Measurements from ENCODE around the gene RALA.
"Not testable (repeated sequence)": the region's sequence is repeated elsewhere in the genome, so short reads cannot be mapped to it uniquely, and the experiment has no call there.

The RALA gene

GRCh38 chr7:39735903-39736302 lies 112.5 kb downstream of the RALA start:
- no peak overlapping the region for H3K9ac ChIP-seq (ENCODE audit: low read depth in 1 of 2, low read length in 2 of 2)
- no peaks in the 10 kb centered on the region for H3K36me3 ChIP-seq (ENCODE audit: control insufficient read depth in 2 of 2, insufficient read depth in 2 of 2, low read length in 2 of 2)
- peaks cover 13 to 17% of the 10 kb centered on the region in 2 donors for H3K4me1 ChIP-seq (ENCODE audit: control insufficient read depth in 2 of 2, insufficient read depth in 2 of 2, low read length in 2 of 2)
- H3K4me3 ChIP-seq (ENCODE audit: low read length in 2 of 2) = no peak overlapping the region
- no peaks in the 10 kb centered on the region for H3K9me3 ChIP-seq (ENCODE audit: control insufficient read depth in 2 of 2, low read length in 2 of 2)
- H3K27me3 ChIP-seq (ENCODE audit: control insufficient read depth in 2 of 2, insufficient read depth in 2 of 2, low read length in 2 of 2) = no peaks in the 10 kb centered on the region
- H3K27ac ChIP-seq (ENCODE audit: low read depth in 2 of 2, low read length in 2 of 2) = no peak overlapping the region

GRCh38 chr7:39741942-39742623 lies 118.7 kb downstream of the RALA start:
- H3K9me3 ChIP-seq (ENCODE audit: control insufficient read depth in 2 of 2, low read length in 2 of 2) = no peaks in the 10 kb centered on the region
- H3K9ac ChIP-seq (ENCODE audit: low read depth in 1 of 2, low read length in 2 of 2) = no peak overlapping the region
- H3K36me3 ChIP-seq (ENCODE audit: control insufficient read depth in 2 of 2, insufficient read depth in 2 of 2, low read length in 2 of 2) = no peaks in the 10 kb centered on the region
- H3K27ac ChIP-seq (ENCODE audit: low read depth in 2 of 2, low read length in 2 of 2) = no peak overlapping the region
- H3K4me3 ChIP-seq (ENCODE audit: low read length in 2 of 2) = no peak overlapping the region
- H3K27me3 ChIP-seq (ENCODE audit: control insufficient read depth in 2 of 2, insufficient read depth in 2 of 2, low read length in 2 of 2) = no peaks in the 10 kb centered on the region
- no peaks in the 10 kb centered on the region for H3K4me1 ChIP-seq (ENCODE audit: control insufficient read depth in 2 of 2, insufficient read depth in 2 of 2, low read length in 2 of 2)

GRCh38 chr7:39744620-39745019 lies 121.2 kb downstream of the RALA start:
- Histone ChIP-seq H3K36me3 (ENCODE audit: control insufficient read depth in 2 of 2, insufficient read depth in 2 of 2, low read length in 2 of 2) (no peaks in the 10 kb centered on the region), H3K27ac (ENCODE audit: low read depth in 2 of 2, low read length in 2 of 2) (no peak overlapping the region), H3K27me3 (ENCODE audit: control insufficient read depth in 2 of 2, insufficient read depth in 2 of 2, low read length in 2 of 2) (no peaks in the 10 kb centered on the region), H3K9me3 (ENCODE audit: control insufficient read depth in 2 of 2, low read length in 2 of 2) (no peaks in the 10 kb centered on the region), H3K4me1 (ENCODE audit: control insufficient read depth in 2 of 2, insufficient read depth in 2 of 2, low read length in 2 of 2) (no peaks in the 10 kb centered on the region), H3K9ac (ENCODE audit: low read depth in 1 of 2, low read length in 2 of 2) (no peak overlapping the region), H3K4me3 (ENCODE audit: low read length in 2 of 2) (no peak overlapping the region)

- H3K9ac ChIP-seq (ENCODE audit: low read depth in 1 of 2, low read length in 2 of 2) = no peak overlapping the region
- H3K4me1 ChIP-seq (ENCODE audit: control insufficient read depth in 2 of 2, insufficient read depth in 2 of 2, low read length in 2 of 2) = no peaks in the 10 kb centered on the region
- no peak overlapping the region for H3K27ac ChIP-seq (ENCODE audit: low read depth in 2 of 2, low read length in 2 of 2)
- no peaks in the 10 kb centered on the region for H3K27me3 ChIP-seq (ENCODE audit: control insufficient read depth in 2 of 2, insufficient read depth in 2 of 2, low read length in 2 of 2)
- no peaks in the 10 kb centered on the region for H3K36me3 ChIP-seq (ENCODE audit: control insufficient read depth in 2 of 2, insufficient read depth in 2 of 2, low read length in 2 of 2)
- no peaks in the 10 kb centered on the region for H3K9me3 ChIP-seq (ENCODE audit: control insufficient read depth in 2 of 2, low read length in 2 of 2)
- no peak overlapping the region for H3K4me3 ChIP-seq (ENCODE audit: low read length in 2 of 2)
Measured at GRCh38 chr7:39745320-39745719, 121.9 kb downstream of the RALA start.

- H3K4me1 ChIP-seq (ENCODE audit: control insufficient read depth in 2 of 2, insufficient read depth in 2 of 2, low read length in 2 of 2) = no peaks in the 10 kb centered on the region
- no peak overlapping the region for H3K9ac ChIP-seq (ENCODE audit: low read depth in 1 of 2, low read length in 2 of 2)
- no peaks in the 10 kb centered on the region for H3K9me3 ChIP-seq (ENCODE audit: control insufficient read depth in 2 of 2, low read length in 2 of 2)
- H3K27ac ChIP-seq (ENCODE audit: low read depth in 2 of 2, low read length in 2 of 2) = no peak overlapping the region
- no peaks in the 10 kb centered on the region for H3K36me3 ChIP-seq (ENCODE audit: control insufficient read depth in 2 of 2, insufficient read depth in 2 of 2, low read length in 2 of 2)
- H3K4me3 ChIP-seq (ENCODE audit: low read length in 2 of 2) = no peak overlapping the region
- no peaks in the 10 kb centered on the region for H3K27me3 ChIP-seq (ENCODE audit: control insufficient read depth in 2 of 2, insufficient read depth in 2 of 2, low read length in 2 of 2)
Measured at GRCh38 chr7:39746103-39746819, 122.9 kb downstream of the RALA start.

GRCh38 chr7:39749177-39749576 lies 125.8 kb downstream of the RALA start:
- Histone ChIP-seq H3K9ac (ENCODE audit: low read depth in 1 of 2, low read length in 2 of 2) (no peak overlapping the region), H3K27ac (ENCODE audit: low read depth in 2 of 2, low read length in 2 of 2) (no peak overlapping the region), H3K4me3 (ENCODE audit: low read length in 2 of 2) (no peak overlapping the region), H3K27me3 (ENCODE audit: control insufficient read depth in 2 of 2, insufficient read depth in 2 of 2, low read length in 2 of 2) (no peaks in the 10 kb centered on the region), H3K4me1 (ENCODE audit: control insufficient read depth in 2 of 2, insufficient read depth in 2 of 2, low read length in 2 of 2) (no peaks in the 10 kb centered on the region), H3K36me3 (ENCODE audit: control insufficient read depth in 2 of 2, insufficient read depth in 2 of 2, low read length in 2 of 2) (no peaks in the 10 kb centered on the region), H3K9me3 (ENCODE audit: control insufficient read depth in 2 of 2, low read length in 2 of 2) (no peaks in the 10 kb centered on the region)

GRCh38 chr7:39749717-39750116 lies 126.3 kb downstream of the RALA start:
- Histone ChIP-seq H3K9me3 (ENCODE audit: control insufficient read depth in 2 of 2, low read length in 2 of 2) (no peaks in the 10 kb centered on the region), H3K4me3 (ENCODE audit: low read length in 2 of 2) (no peak overlapping the region), H3K27ac (ENCODE audit: low read depth in 2 of 2, low read length in 2 of 2) (no peak overlapping the region), H3K4me1 (ENCODE audit: control insufficient read depth in 2 of 2, insufficient read depth in 2 of 2, low read length in 2 of 2) (no peaks in the 10 kb centered on the region), H3K36me3 (ENCODE audit: control insufficient read depth in 2 of 2, insufficient read depth in 2 of 2, low read length in 2 of 2) (no peaks in the 10 kb centered on the region), H3K9ac (ENCODE audit: low read depth in 1 of 2, low read length in 2 of 2) (no peak overlapping the region), H3K27me3 (ENCODE audit: control insufficient read depth in 2 of 2, insufficient read depth in 2 of 2, low read length in 2 of 2) (no peaks in the 10 kb centered on the region)

GRCh38 chr7:39750253-39751077 lies 127.1 kb downstream of the RALA start:
- Histone ChIP-seq H3K4me3 (ENCODE audit: low read length in 2 of 2) (no peak overlapping the region), H3K27ac (ENCODE audit: low read depth in 2 of 2, low read length in 2 of 2) (no peak overlapping the region), H3K9ac (ENCODE audit: low read depth in 1 of 2, low read length in 2 of 2) (no peak overlapping the region), H3K9me3 (ENCODE audit: control insufficient read depth in 2 of 2, low read length in 2 of 2) (no peaks in the 10 kb centered on the region), H3K36me3 (ENCODE audit: control insufficient read depth in 2 of 2, insufficient read depth in 2 of 2, low read length in 2 of 2) (no peaks in the 10 kb centered on the region), H3K4me1 (ENCODE audit: control insufficient read depth in 2 of 2, insufficient read depth in 2 of 2, low read length in 2 of 2) (no peaks in the 10 kb centered on the region), H3K27me3 (ENCODE audit: control insufficient read depth in 2 of 2, insufficient read depth in 2 of 2, low read length in 2 of 2) (no peaks in the 10 kb centered on the region)

GRCh38 chr7:39753237-39753636 lies 129.9 kb downstream of the RALA start:
- H3K9me3 ChIP-seq (ENCODE audit: control insufficient read depth in 2 of 2, low read length in 2 of 2); H3K36me3 ChIP-seq (ENCODE audit: control insufficient read depth in 2 of 2, insufficient read depth in 2 of 2, low read length in 2 of 2); H3K4me1 ChIP-seq (ENCODE audit: control insufficient read depth in 2 of 2, insufficient read depth in 2 of 2, low read length in 2 of 2); H3K9ac ChIP-seq (ENCODE audit: low read depth in 1 of 2, low read length in 2 of 2); H3K27ac ChIP-seq (ENCODE audit: low read depth in 2 of 2, low read length in 2 of 2); H3K4me3 ChIP-seq (ENCODE audit: low read length in 2 of 2); H3K27me3 ChIP-seq (ENCODE audit: control insufficient read depth in 2 of 2, insufficient read depth in 2 of 2, low read length in 2 of 2): not testable (repeated sequence)

- no peak overlapping the region for H3K9ac ChIP-seq (ENCODE audit: low read depth in 1 of 2, low read length in 2 of 2)
- H3K4me3 ChIP-seq (ENCODE audit: low read length in 2 of 2) = no peak overlapping the region
- no peak overlapping the region for H3K27ac ChIP-seq (ENCODE audit: low read depth in 2 of 2, low read length in 2 of 2)
- H3K9me3 ChIP-seq (ENCODE audit: control insufficient read depth in 2 of 2, low read length in 2 of 2) = no peaks in the 10 kb centered on the region
- H3K4me1 ChIP-seq (ENCODE audit: control insufficient read depth in 2 of 2, insufficient read depth in 2 of 2, low read length in 2 of 2) = no peaks in the 10 kb centered on the region
- no peaks in the 10 kb centered on the region for H3K27me3 ChIP-seq (ENCODE audit: control insufficient read depth in 2 of 2, insufficient read depth in 2 of 2, low read length in 2 of 2)
- H3K36me3 ChIP-seq (ENCODE audit: control insufficient read depth in 2 of 2, insufficient read depth in 2 of 2, low read length in 2 of 2) = no peaks in the 10 kb centered on the region
Measured at GRCh38 chr7:39753823-39754325, 130.5 kb downstream of the RALA start.
